Measurements from ENCODE around the gene GLI2.

GLI2 gene

GRCh38 chr2:120760446-120761135 is 24.9 kb downstream of the GLI2 start:
- DNase-seq = no peak

- no peak for DNase-seq
These were observed 25.6 kb downstream of the GLI2 start for GRCh38 chr2:120761164-120761861.

DNA sequence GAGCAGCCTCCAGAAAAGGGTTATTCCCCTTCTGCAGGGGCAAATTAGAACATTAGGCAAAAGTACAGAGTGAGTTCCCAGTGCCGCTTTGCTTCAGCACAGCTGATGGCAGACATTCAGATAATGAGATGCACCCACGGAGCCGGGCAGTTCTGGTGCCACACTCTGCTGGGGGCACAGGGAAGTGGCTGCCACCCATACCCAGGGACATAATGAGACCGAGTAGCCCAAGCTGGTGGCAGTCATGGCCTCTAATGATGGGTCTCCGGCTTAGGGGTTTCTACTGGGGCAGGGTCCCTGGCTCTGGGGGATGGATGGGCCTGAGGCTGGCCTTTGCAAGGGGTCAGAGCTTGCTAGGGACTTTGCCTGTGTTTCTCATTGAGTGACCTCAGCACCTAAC is 26.2 kb downstream of the GLI2 start:
- no peak for DNase-seq

GRCh38 chr2:120762341-120763061 is 26.8 kb downstream of the GLI2 start:
- DNase-seq = no peak

DNA sequence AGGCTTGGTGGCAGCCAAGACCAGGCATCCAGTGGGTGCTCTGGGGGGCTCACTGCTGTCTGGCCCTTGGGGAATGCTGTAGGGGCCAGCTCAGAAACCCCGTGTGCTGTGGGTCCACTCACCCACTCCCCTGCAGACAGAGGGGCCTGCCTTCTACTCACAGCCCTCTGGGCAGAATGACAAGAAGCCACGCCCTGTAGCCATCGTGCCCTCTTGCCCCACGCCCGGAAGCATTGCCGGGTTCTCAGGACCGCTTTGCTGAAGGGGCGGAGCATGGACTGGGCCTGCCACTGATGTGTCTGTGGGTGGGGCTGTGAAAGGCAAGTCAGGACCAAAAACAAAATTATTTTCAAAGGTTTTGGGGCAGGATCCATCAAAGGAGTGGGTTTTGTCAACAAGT is 27.8 kb downstream of the GLI2 start:
- DNase-seq = no peak

- no peak for DNase-seq
These were observed 28.3 kb downstream of the GLI2 start for GRCh38 chr2:120763931-120764330.

DNA sequence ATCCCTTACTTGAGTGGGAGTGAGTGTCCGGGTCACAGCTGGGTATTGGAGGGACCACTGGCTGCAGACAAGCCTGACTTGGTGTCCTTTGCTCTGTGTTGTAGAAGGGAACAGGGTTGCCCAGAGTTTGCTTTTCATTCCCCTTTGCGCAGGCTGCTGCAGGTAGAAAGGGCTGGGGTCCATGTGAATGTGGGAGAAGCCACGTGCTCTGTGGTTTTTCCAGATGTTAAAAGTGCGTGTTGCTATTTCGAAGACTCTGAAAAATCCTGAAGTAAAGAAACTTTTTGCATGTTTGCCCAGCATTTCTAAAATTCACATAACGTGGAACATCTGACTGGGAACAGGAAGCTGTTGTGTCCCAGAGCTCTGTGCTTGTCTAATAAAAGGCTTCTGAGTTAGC is 28.8 kb downstream of the GLI2 start:
- DNase-seq = no peak

GRCh38 chr2:120764991-120765677 is 29.5 kb downstream of the GLI2 start:
- no peak for DNase-seq

DNA sequence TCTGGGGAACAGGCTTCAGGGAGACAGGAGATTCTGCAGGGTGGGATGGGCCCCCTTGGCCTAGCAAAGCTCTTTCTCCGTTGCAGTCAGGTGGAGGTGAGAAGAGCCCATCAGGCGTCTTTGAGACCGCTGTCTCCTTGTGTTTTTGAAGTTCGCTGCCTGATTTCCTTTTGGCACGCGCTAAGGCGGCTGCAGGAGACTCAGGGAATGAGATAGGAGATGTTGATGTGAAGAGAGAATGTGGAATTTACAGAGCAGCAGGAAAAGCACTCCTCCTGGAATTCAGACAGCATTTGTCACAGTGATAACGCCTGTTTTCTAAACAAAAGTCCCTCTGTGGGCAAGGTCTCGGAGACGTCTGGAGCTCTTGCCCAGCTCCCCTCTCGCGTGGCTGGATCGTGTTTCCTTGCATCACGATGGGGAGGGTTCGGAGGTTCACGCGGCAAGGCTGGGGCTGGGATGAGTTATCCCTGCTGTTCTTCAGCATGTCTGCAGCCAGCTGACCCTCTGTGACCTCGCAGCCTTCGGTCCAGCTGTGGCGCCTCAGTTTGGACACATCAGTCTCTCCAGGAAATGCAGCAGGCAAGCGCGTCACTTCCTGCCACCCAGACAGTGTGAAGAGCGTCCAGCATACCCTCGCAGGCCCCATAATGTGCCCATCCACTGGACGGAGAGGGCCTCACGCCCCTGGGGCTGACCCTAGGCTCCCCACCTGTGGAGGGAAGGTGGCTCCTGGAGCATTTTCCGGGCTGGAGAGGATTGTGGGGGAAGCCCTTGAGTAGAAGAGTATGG is 30.2 kb downstream of the GLI2 start:
- no peak for DNase-seq

DNA sequence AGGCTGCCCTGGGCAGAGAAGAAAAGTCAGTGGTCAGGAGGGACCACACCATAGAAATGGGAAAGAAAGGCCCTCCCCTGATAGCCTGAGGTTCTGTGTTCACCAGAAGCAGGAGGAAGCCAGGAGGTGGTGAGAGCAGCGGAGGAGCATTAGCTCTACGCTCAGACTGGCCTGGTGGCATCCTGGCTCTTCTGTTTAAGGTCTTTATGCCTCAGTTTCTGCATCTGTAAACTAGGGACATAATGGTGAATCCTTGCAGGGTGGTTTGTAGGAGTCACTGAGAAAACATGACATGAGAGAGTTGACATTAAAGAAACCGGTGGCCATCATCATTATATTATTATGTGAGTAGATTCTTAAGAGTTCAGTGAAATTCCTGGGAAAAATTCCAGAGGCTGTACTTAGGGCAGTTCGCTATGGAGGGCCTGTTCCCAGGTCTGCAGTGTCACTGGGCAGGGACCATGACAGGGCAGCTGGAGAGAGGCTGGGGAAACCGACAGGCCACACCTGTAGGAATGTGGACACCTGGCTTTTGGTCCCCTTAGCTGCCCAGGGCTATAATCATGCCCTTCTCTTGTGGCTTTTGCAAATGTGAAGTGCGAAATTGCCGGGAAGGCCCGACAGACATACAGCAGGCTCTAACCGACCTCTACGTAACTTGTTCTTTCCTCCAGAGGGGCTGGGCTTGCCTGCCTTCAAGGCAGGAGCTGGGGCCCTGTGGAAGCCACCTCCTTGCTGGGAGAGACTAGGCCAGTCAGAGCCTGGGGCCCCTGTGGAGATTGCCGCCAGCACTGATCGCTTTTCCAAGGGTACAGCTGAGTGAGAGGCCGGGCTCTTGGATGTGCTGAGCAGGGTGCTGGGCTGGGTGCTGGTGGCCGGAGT is 31.0 kb downstream of the GLI2 start:
- no peak for DNase-seq

- no peak for DNase-seq
These were observed 31.9 kb downstream of the GLI2 start for GRCh38 chr2:120767486-120768005.

- no peak for DNase-seq
These were observed 32.7 kb downstream of the GLI2 start for GRCh38 chr2:120768112-120769048.

DNA sequence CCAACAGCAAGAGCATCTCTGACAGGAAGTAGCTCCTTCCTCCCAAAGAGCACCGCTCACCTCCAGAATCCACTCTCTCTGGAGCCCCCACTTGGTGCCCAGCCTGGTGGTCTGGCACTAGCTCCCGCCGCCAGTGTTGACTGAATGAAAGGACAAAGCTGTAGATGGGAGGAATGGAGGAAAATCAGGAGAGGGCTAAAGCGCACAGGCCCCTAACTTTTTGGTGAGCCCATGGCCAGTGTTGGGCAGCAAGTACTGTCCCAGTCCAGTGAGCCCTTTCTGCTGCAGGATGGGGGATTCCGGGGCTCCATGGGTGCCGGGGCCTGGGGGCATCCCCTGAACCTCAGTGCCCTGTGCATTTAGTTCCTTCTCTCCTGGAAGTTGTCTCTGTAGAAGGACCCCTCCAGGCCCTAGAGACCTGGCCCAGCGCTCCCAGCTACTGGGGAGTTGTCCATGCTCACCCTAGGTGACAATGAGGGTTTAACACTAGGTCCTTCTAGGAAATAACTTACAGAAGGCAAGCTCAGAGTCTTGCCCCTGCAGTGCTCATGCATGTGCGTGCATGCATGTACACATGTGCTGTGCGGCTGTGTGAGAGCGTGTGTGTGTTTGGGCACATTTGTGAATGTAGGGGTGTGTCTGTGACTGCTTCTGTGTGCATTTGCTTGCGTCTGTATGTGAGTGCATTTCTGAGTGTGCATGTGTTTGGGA is 33.6 kb downstream of the GLI2 start:
- no peak for DNase-seq

DNA sequence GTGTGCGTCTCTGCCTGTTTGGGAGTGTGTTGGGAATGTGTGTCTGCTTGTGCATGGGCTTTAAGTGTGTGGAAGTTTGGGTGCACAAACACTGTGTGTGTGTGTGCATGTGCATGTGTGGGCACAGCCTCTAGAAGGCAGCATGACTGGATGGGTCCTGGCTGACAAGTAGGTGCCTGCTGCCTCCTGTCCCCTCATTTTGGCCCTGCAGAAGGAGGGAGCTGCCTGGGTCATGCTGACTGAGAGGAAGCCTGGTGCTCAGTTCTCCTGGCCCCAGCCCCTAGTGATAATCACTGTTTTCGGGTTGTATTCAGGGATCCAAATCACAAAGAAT is 34.1 kb downstream of the GLI2 start:
- DNase-seq = no peak

DNA sequence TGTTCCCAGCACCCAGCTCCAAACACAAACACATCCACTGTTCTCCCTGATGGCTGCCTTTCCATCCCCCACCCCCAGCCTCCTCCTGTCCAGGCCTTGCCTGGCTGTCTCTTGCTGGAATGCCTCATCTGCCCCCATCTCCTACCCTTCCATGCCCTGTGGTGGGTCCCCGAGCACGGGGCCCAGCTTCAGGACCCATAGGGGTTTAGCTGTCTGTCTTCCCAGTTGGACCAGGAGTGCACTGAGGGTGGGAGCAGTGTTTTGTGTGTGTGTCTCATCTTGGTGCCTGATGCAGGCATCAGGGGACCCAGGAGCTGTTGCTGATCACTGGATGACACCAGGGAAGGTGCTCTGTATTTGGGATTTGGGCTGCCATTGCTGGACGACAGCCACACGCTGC is 34.5 kb downstream of the GLI2 start:
- no peak for DNase-seq

GRCh38 chr2:120770641-120771040 is 35.0 kb downstream of the GLI2 start:
- no peak for DNase-seq

DNA sequence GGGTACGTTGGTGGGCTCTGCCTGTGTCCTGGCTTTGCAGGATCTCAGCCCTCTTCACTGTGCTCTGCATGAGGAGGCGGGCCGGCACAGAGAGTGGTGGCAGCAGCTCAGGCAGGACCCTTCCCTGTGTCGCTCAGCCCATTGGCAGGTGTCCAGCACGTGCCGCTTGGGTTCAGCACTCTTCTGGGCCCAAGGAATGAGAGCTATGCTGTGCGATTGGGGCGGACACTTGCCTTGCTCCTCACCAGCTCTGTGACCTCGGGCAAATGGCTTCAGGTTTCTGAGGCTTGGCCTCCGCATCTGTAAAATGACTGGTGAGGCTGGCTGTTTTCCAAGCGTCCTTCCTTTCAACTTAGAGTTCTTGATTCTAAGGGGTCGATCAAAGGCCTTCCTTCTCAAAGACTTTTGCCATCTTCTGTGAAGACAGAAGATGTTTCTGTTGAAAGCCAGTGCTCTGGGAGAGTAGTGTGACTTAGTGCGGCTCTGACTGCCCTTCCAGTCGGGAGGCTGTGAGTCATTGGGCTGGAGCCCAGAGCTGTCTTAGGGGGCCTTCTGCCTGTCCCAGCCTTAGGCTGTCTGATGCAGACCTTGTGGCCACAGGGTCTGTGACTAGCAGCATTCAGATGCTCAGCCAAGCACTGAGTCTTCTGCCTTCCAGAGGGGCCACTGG is 35.6 kb downstream of the GLI2 start:
- DNase-seq = no peak

DNA sequence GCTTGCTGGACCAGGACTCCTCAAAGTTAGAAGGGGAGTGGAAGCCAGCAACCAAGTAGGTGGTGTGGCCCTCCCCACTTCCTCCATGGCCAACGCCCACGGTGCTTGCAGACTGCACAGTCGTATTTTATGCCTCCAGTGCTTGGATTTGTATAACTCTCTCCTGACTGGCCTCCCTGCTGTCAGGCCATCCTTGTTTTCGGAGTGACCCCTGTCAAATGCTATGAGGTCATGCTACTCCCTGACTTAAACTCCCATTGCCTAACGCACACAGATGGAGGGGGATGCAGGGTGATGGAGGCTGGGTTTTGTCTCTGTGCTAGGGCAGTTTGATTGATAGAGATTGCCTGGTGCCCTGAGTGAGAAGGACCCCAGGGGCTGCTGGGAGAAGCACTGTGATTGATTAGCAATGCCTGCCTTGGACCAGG is 36.1 kb downstream of the GLI2 start:
- no peak for DNase-seq

GRCh38 chr2:120772261-120772660 is 36.6 kb downstream of the GLI2 start:
- no peak for DNase-seq

All from activated naive CD4-positive, alpha-beta T cell (primary cell).